Activated T-cell treated with anti-CD3 and anti-CD28 coated beads, Interleukin-2, amount 50 U/mL, for 4 hours (primary cell): ENCODE data around the gene NAPB. TPM values are rescaled to one million over a fixed set of nuclear protein-coding genes. Genes with fewer than 3 reads are reported as not detected.
"Not testable (repeated sequence)": the region's sequence is repeated elsewhere in the genome, so short reads cannot be mapped to it uniquely, and the experiment has no call there.

Experiments
- ATAC-seq, 2 donors: fragments of 200-7000 bp; cut with Tn5 transposase; one replicate each; pipeline ENCODE4 v1.10.0; 2021
- DNase-seq: peaks from one replicate; pipeline ENCODE4 v3.0.0-alpha.2; 2020
- H3K27me3 Mint-ChIP-seq: one replicate; pipeline ENCODE4 v1.8.0; 2021; ENCODE audit warnings: low read depth, mixed read lengths
- H3K36me3 Mint-ChIP-seq: one replicate; pipeline ENCODE4 v1.8.0; 2022; ENCODE audit warnings: mixed read lengths; ENCODE audit not compliant: insufficient read depth
- H3K4me1 Mint-ChIP-seq: one replicate; pipeline ENCODE4 v1.8.0; 2021; ENCODE audit warnings: low read depth, mixed read lengths
- H3K4me3 Mint-ChIP-seq: one replicate; pipeline ENCODE4 v1.8.0; 2021; ENCODE audit warnings: mild to moderate bottlenecking, moderate library complexity, mixed read lengths
- H3K9me3 Mint-ChIP-seq: one replicate; pipeline ENCODE4 v1.8.0; 2021; ENCODE audit warnings: mixed read lengths
- total RNA-seq, 3 donors: library from RNA; stranded (reverse); gene quantifications; one replicate each; pipeline ENCODE4 v1.2.1, GENCODE V29; 2021

Gene NAPB
- total RNA-seq, result 1 to 10 TPM; 2.5 to 5.2 (median 3.5) TPM

- Mint-ChIP-seq H3K9me3 (no peaks in the 10 kb centered on the region), H3K4me3 (peak within 1 kb of the TSS; percentile 93), H3K36me3 (no peaks in the 10 kb centered on the region), H3K4me1 (peaks cover 40% of the 10 kb centered on the region), H3K27me3 (peaks cover 7% of the 10 kb centered on the region)
- DNase-seq (peak; percentile 87), ATAC-seq (peak; percentile 98 to 99)
Measured at GRCh38 chr20:23420943-23421931, at the start of gene NAPB. Gene NAPB (minus strand): TSS chr20:23421488. CDS start chr20:23421402, 86 bp downstream.

DNA sequence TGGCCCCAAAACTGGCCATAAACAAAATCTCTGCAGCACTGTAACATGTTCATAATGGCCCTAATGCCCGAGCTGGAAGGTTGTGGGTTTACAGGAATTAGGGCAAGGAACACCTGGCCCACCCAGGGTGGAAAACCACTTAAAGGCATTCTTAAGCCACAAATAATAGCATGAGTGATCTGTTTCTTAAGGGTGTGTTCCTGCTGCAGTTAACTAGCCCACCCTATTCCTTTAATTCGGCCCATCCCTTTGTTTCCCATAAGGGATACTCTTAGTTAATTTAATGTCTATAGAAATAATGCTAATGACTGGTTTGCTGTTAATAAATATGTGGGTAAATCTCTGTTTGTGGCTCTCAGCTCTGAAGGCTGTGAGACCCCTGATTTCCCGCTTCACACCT is 45.7 kb upstream of the NAPB start:
- H3K4me3 Mint-ChIP-seq, H3K36me3 Mint-ChIP-seq, ATAC-seq, DNase-seq, H3K4me1 Mint-ChIP-seq: not testable (repeated sequence)
- Mint-ChIP-seq H3K9me3 (peaks cover 15% of the 10 kb centered on the region), H3K27me3 (peaks cover 14% of the 10 kb centered on the region)

- Mint-ChIP-seq H3K4me1 (peaks cover 18% of the 10 kb centered on the region), H3K9me3 (peaks cover 3% of the 10 kb centered on the region)
- ATAC-seq, result no peak
Measured at GRCh38 chr20:23461180-23461579, 39.9 kb upstream of the NAPB start.

GRCh38 chr20:23459461-23460150 is 38.3 kb upstream of the NAPB start:
- H3K4me3 Mint-ChIP-seq, result no peak overlapping the region
- DNase-seq, result no peak
- ATAC-seq, result no peak
- peaks cover 4% of the 10 kb centered on the region for H3K27me3 Mint-ChIP-seq
- H3K9me3 Mint-ChIP-seq, result no peaks in the 10 kb centered on the region
- peaks cover 27% of the 10 kb centered on the region for H3K4me1 Mint-ChIP-seq
- H3K36me3 Mint-ChIP-seq, result no peaks in the 10 kb centered on the region

More at GRCh38 chr20:23461180-23461579, 39.9 kb upstream of the NAPB start:
- Mint-ChIP-seq H3K36me3 (no peaks in the 10 kb centered on the region), H3K27me3 (peaks cover 11% of the 10 kb centered on the region), H3K4me3 (no peak overlapping the region)
- no peak for DNase-seq

GRCh38 chr20:23456873-23457272 is 35.6 kb upstream of the NAPB start:
- DNase-seq, result no peak
- ATAC-seq, result no peak
- H3K9me3 Mint-ChIP-seq, result no peaks in the 10 kb centered on the region
- H3K27me3 Mint-ChIP-seq, result no peaks in the 10 kb centered on the region
- no peaks in the 10 kb centered on the region for H3K36me3 Mint-ChIP-seq
- H3K4me3 Mint-ChIP-seq, result no peak overlapping the region
- peaks cover 27% of the 10 kb centered on the region for H3K4me1 Mint-ChIP-seq

DNA sequence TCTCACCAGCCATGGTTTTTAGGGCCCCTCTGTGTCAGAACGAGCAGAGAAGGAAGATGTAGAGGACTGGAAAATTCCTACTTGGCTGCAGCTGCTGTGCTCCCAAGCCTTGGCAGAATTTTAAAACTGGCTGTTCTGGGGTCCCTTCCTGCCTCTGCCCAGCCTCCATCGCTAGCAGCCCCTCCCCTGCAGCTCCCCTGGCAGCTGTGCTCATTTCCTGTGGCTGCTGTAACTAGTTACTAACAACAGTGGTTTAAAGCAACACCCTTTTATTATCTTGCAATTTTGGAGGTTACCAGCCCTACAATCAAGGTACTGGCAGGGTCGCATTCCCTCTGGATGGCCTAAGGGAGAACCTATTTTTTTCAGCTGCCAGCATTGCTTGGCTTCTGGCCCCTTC is 35.1 kb upstream of the NAPB start:
- H3K9me3 Mint-ChIP-seq, result no peaks in the 10 kb centered on the region
- H3K4me3 Mint-ChIP-seq, result no peak overlapping the region
- no peak for DNase-seq
- ATAC-seq, result no peak
- peaks cover 27% of the 10 kb centered on the region for H3K4me1 Mint-ChIP-seq
- H3K36me3 Mint-ChIP-seq, result no peaks in the 10 kb centered on the region
- no peaks in the 10 kb centered on the region for H3K27me3 Mint-ChIP-seq

DNA sequence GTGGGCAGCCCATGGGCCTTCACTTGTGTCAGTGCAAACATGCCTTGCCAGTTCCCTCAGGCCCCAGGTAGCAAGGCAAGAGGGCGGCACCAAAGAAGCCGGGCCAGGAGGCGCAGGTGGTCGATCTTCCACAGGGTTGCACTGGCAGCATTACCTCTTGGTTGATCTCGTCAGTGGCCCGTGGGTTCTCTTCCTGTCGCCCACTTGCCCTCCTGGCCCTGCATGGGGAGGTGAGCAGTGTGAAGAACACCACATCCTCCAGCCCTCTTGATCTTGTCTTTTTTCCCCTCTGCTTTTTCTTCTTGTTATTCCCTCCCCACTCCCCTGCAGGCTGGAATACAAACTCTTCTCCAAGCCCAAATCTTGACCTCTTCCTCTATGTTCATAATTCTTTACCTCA is 34.4 kb upstream of the NAPB start:
- no peak for ATAC-seq
- Mint-ChIP-seq H3K27me3 (no peaks in the 10 kb centered on the region), H3K9me3 (no peaks in the 10 kb centered on the region), H3K36me3 (no peaks in the 10 kb centered on the region), H3K4me3 (no peak overlapping the region), H3K4me1 (peaks cover 24% of the 10 kb centered on the region)
- DNase-seq, result no peak

GRCh38 chr20:23454816-23455215 is 33.5 kb upstream of the NAPB start:
- no peaks in the 10 kb centered on the region for H3K36me3 Mint-ChIP-seq
- H3K4me3 Mint-ChIP-seq, result no peak overlapping the region
- ATAC-seq (no peak), DNase-seq (no peak)
- H3K27me3 Mint-ChIP-seq, result no peaks in the 10 kb centered on the region
- no peaks in the 10 kb centered on the region for H3K9me3 Mint-ChIP-seq
- peaks cover 26% of the 10 kb centered on the region for H3K4me1 Mint-ChIP-seq

DNA sequence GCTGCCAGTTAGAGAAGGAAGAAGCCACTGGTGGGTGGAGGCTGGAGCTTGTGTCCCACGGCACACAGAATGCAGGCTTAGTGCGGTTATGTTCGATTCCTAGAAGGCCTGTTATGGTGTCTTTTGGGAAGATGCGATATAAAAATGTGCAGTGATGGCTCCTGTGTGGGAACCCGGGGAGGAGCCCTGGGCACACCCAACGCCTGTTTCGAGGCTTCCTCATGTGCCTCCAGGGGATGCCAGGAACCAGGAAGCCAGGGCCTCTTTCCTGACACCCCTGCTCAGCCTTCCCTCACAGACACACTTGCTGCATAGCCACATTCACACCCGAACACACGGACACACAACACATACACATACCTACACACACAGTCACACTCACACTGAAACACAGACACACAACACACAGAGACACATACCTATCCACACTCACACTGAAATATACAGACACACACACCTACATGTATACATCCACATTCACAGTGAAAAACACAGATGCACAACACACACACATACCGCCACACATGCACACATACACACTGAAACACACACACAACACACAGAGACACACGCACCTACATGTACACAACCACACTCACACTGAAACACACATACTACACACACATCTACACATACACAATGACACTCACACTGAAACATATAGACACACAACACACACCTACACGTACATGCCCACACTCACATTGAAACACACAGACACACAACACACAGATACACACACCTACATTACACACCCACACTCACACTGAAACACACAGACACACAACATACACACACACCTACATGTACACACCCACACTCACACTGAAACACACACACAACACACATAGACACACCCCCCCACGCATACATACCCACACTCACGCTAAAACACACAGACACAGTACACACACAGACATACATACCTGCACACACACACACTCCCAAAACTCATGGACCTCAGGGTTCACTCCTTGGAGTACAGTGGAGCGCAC is 32.6 kb upstream of the NAPB start:
- Mint-ChIP-seq H3K27me3 (no peaks in the 10 kb centered on the region), H3K9me3 (no peaks in the 10 kb centered on the region), H3K4me1 (peaks cover 28% of the 10 kb centered on the region), H3K4me3 (no peak overlapping the region), H3K36me3 (no peaks in the 10 kb centered on the region)
- ATAC-seq, result no peak
- DNase-seq, result no peak

GRCh38 chr20:23452776-23453175 is 31.5 kb upstream of the NAPB start, which contains the start of gene CST11:
Gene CST11 (minus strand): TSS chr20:23452876. CDS start chr20:23452811, 65 bp downstream.
- no peak for ATAC-seq
- H3K4me3 Mint-ChIP-seq, result no peak within 1 kb of the TSS
- peaks cover 26% of the 10 kb centered on the region for H3K4me1 Mint-ChIP-seq
- no peaks in the 10 kb centered on the region for H3K36me3 Mint-ChIP-seq
- DNase-seq, result no peak
- no peaks in the 10 kb centered on the region for H3K27me3 Mint-ChIP-seq
- no peaks in the 10 kb centered on the region for H3K9me3 Mint-ChIP-seq

GRCh38 chr20:23451956-23452487 is 30.7 kb upstream of the NAPB start:
- Mint-ChIP-seq H3K9me3 (no peaks in the 10 kb centered on the region), H3K27me3 (no peaks in the 10 kb centered on the region), H3K4me1 (peaks cover 22% of the 10 kb centered on the region), H3K36me3 (no peaks in the 10 kb centered on the region), H3K4me3 (no peak overlapping the region)
- no peak for DNase-seq
- ATAC-seq, result no peak

GRCh38 chr20:23450877-23451276 is 29.6 kb upstream of the NAPB start:
- no peaks in the 10 kb centered on the region for H3K36me3 Mint-ChIP-seq
- H3K4me3 Mint-ChIP-seq, result no peak overlapping the region
- DNase-seq (no peak), ATAC-seq (no peak)
- peaks cover 11% of the 10 kb centered on the region for H3K4me1 Mint-ChIP-seq
- no peaks in the 10 kb centered on the region for H3K9me3 Mint-ChIP-seq
- no peaks in the 10 kb centered on the region for H3K27me3 Mint-ChIP-seq

DNA sequence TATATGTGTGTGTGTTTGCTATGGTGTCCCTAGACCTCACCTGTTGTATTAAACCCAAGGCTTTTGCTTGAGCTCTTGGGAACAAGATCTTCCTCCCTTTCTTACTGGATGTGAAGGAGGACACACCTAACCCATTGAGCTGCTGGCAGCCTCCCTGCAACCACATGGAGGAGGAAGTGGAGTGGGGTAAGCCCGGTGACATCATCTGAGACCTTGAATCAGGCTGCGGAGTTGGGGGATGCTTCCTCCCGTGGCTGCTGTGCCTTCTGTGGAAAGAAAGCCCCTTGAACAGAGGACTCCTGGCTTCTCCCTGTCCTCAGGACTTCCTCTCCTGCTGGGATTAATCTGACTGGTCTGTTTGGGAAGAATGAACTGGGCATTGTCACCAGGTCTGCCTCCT is 28.1 kb upstream of the NAPB start:
- no peak overlapping the region for H3K4me3 Mint-ChIP-seq
- DNase-seq (no peak), ATAC-seq (no peak)
- no peaks in the 10 kb centered on the region for H3K36me3 Mint-ChIP-seq
- no peaks in the 10 kb centered on the region for H3K9me3 Mint-ChIP-seq
- no peaks in the 10 kb centered on the region for H3K27me3 Mint-ChIP-seq
- H3K4me1 Mint-ChIP-seq, result peaks cover 5% of the 10 kb centered on the region
